Pancreas (tissue), 10 donors: ENCODE results near the gene ARRB2. TPM values are rescaled to one million over a fixed set of nuclear protein-coding genes. Genes with fewer than 3 reads are reported as not detected.
"Not testable (repeated sequence)": the region's sequence is repeated elsewhere in the genome, so short reads cannot be mapped to it uniquely, and the experiment has no call there.

Source experiments
- ATAC-seq, 4 donors: fragments of 200-7000 bp; cut with Tn5 transposase; one replicate each; pipeline versions ENCODE4 v1.8.0 to v1.9.1; 2020; ENCODE audit warnings: mild to moderate bottlenecking in 4 of 4, moderate library complexity in 4 of 4
- DNase-seq, 6 donors: peaks; one replicate each; pipeline ENCODE4 v3.0.0-alpha.2; 2020
- FAIRE-seq: peaks from 2 replicates; lab custom pipeline; 2012; peaks lifted over from hg19 to GRCh38; lab: Jason Lieb, UNC
- H3K27ac ChIP-seq, 4 donors: fragments of 200-600 bp; sonication (generic); 1 replicate in 3 of 4; 2 replicates in 1 of 4; pipeline versions ENCODE4 v1.5.0 to v1.8.0; 2020
- H3K27me3 ChIP-seq, 4 donors: fragments of 200-600 bp; one replicate each; pipeline ENCODE4 v1.8.0; 2021
- H3K36me3 ChIP-seq, 3 donors: fragments of 200-600 bp; sonication (generic) in 1 of 3; one replicate each; pipeline versions ENCODE4 v1.5.0 to v1.8.0; 2020 to 2021
- H3K4me1 ChIP-seq, 3 donors: fragments of 200-600 bp; one replicate each; pipeline ENCODE4 v1.8.0; 2021
- H3K4me3 ChIP-seq, 4 donors: fragments of 200-600 bp; sonication (generic) in 2 of 4; one replicate each; pipeline versions ENCODE4 v1.5.0 to v1.8.0; 2020 to 2021
- H3K9me3 ChIP-seq, 4 donors: fragments of 200-600 bp; one replicate each; pipeline ENCODE4 v1.8.0; 2021
- whole genome bisulfite sequencing, 2 donors: extraction: QIAGEN DNeasy Blood & Tissue Kit; methylation state at CpG; one replicate each; pipeline ENCODE4 v1.1.7; 2013; 5-methylcytosine and 5-hydroxymethylcytosine counted together
- intact Hi-C, 3 donors: fragments of 100-400 bp; cut with DNase I; formaldehyde crosslinking; loops; one replicate each; pipeline versions ENCODE4 v1.11.1 to v1.14.2; 2022
- polyA plus RNA-seq, 2 donors: library from polyadenylated mRNA; stranded (reverse); fragments of 200-250 nt; gene quantifications; one replicate each; pipeline ENCODE4 v1.2.3, GENCODE V29; 2013
- total RNA-seq, 6 donors: library from RNA; stranded (reverse); fragmentation: NEBNext Ultra II Directional in 4 of 6; extraction: Animal tissue kit (Norgen Biotek cat#: 25700) in 4 of 6; gene quantifications; one replicate each; pipeline versions ENCODE4 v1.2.1 to v1.2.4, GENCODE V29; 2021 to 2023
- TF ChIP-seq, protein P1 (sequence below), 4 donors: fragments of 200-600 bp; sonication (generic) in 3 of 4; IDR thresholded peaks; one replicate each; pipeline versions ENCODE4 v1.5.0 to v1.8.0; 2021; ENCODE audit warnings: antibody characterized with exemption in 4 of 4
- donor health status: healthy with polysubstance abuse.
- donor health status: DM: no; HTN: no; CAD: no; lungs with moderate emphysema.
- donor health status: DM: no; HTN: no; CAD: no.
- donor health status: control.
- donor health status: control.
- donor health status: Bipolar disorder and iron deficiency.
- donor health status: DM: yes; HTN: yes; CAD: no.
- donor health status: DM: no; HTN: no; CAD: no.
- donor health status: DM: no; HTN: no; CAD: no.
- donor health status: DM: yes; HTN: yes; CAD: no.

ARRB2 gene
- total and polyA plus RNA-seq, 8 donors = 11.2 to 49.6 (median 19.5) TPM

DNA sequence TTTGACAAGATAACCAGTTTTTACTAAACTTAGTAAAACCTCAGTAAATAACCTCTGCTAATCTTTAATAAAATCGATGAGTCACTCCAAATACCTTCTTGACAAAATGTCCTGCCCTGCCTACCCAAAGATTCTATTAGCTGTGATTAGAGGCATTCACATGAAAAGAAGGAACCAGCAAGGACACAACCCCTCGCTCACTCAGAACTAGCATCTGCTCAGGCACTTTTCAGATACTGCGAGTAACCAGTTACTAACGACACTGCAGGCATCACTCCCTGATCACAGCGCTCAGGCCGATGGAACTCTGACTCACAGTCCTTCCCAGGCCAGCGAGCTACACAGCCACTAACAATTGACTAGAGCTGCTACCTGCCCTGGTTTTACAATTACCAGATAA is 30.8 kb upstream of the ARRB2 start:
- Histone ChIP-seq H3K4me3 (no peak overlapping the region), H3K9me3 (no peaks in the 10 kb centered on the region), H3K27me3 (no peaks in the 10 kb centered on the region), H3K36me3 (peaks cover 0 to 38% (median 15%) of the 10 kb centered on the region in 3 donors), H3K27ac (no peak overlapping the region), H3K4me1 (no peaks in the 10 kb centered on the region)
- TF ChIP-seq, protein P1, sequence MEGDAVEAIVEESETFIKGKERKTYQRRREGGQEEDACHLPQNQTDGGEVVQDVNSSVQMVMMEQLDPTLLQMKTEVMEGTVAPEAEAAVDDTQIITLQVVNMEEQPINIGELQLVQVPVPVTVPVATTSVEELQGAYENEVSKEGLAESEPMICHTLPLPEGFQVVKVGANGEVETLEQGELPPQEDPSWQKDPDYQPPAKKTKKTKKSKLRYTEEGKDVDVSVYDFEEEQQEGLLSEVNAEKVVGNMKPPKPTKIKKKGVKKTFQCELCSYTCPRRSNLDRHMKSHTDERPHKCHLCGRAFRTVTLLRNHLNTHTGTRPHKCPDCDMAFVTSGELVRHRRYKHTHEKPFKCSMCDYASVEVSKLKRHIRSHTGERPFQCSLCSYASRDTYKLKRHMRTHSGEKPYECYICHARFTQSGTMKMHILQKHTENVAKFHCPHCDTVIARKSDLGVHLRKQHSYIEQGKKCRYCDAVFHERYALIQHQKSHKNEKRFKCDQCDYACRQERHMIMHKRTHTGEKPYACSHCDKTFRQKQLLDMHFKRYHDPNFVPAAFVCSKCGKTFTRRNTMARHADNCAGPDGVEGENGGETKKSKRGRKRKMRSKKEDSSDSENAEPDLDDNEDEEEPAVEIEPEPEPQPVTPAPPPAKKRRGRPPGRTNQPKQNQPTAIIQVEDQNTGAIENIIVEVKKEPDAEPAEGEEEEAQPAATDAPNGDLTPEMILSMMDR (IDR thresholded peaks at IDR 0.05) = no peak
- ATAC-seq = peak in 2 of 4 donors; percentile 30 to 31
- DNase-seq = no peak
- 79 to 80% methylated on average over 7 of the region's 7 CpGs for WGBS, 2 donors
- intact Hi-C loops = no loop called here
- no peak for FAIRE-seq

DNA sequence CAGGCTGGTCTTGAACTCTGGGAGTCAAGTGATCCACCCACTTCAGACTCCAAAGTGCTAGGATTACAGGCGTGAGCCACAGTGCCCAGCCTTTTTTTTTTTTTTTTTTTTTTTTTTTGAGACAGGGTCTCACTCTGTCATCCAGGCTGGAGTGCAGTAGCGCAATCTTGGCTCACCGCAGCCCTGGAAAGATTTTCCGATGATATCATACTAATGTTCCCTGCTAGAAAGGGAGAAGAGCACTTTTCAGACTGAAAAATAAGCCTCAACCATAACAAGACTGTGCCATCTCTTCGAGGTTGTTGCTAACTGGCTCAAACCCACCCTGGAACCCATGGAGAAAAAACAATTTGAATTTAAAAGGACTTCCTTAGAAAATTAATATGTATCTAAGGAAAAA is 26.7 kb upstream of the ARRB2 start:
- H3K27me3 ChIP-seq, H3K27ac ChIP-seq, H3K4me1 ChIP-seq, FAIRE-seq, H3K9me3 ChIP-seq, DNase-seq, H3K4me3 ChIP-seq, intact Hi-C loops: not testable (repeated sequence)
- H3K36me3 ChIP-seq = peaks cover 0 to 18% (median 0%) of the 10 kb centered on the region in 3 donors
- ATAC-seq = peak in 1 of 4 donors; percentile 11
- 95 to 96% methylated on average over 5 of the region's 5 CpGs for WGBS, 2 donors

DNA sequence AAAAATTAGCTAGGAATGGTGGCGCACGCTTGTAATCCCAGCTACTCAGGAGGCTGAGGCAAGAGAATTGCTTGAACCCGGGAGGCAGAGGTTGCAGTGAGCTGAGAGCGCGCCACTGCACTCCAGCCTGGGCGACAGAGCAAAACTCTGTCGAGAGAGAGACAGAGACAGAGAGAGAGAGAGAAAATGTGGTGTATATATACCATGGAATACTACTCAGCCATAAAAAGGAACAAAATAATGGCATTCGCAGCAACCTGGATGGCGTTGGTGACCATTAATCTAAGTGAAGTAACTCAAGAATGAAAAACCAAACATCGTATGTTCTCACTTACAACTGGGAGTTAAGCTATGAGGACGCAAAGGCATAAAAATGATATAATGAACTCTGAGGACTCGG is 20.6 kb upstream of the ARRB2 start:
- FAIRE-seq, ATAC-seq, H3K27ac ChIP-seq, H3K4me3 ChIP-seq, DNase-seq, intact Hi-C loops, H3K4me1 ChIP-seq, H3K36me3 ChIP-seq, H3K27me3 ChIP-seq, H3K9me3 ChIP-seq: not testable (repeated sequence)
- 89 to 90% methylated on average over 12 of the region's 12 CpGs for WGBS, 2 donors

DNA sequence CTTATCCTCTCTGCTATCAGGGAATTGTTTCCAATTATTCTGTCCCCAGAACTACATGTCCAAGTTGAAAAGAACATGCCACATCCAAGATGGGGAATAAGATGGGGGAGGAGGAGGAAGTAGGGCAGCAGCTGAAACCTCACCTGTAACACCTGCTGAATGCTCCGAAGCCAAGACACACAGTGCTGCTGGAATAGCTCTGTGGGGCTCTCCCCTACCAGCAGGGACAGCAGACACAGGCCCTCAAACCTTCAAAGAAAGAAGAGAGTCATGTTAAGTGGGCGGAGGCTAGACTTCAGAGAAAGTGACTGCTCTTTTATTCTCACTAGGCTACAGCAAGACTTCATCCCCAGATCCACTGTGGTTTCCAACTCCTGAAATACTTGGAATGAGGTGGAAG is 19.7 kb upstream of the ARRB2 start:
- no peaks in the 10 kb centered on the region for H3K9me3 ChIP-seq
- H3K36me3 ChIP-seq = peaks cover 0 to 9% (median 0%) of the 10 kb centered on the region in 3 donors
- TF ChIP-seq, protein P1 (IDR thresholded peaks at IDR 0.05) = no peak
- H3K27ac ChIP-seq = no peak overlapping the region
- 67 to 72% methylated on average over 2 of the region's 2 CpGs for WGBS, 2 donors
- H3K4me1 ChIP-seq = no peaks in the 10 kb centered on the region
- peak in 3 of 4 donors; percentile 42 to 70 (median 48) for ATAC-seq
- no peak for FAIRE-seq
- intact Hi-C loops = no loop called here
- H3K27me3 ChIP-seq = no peaks in the 10 kb centered on the region
- no peak for DNase-seq
- H3K4me3 ChIP-seq = no peak overlapping the region

DNA sequence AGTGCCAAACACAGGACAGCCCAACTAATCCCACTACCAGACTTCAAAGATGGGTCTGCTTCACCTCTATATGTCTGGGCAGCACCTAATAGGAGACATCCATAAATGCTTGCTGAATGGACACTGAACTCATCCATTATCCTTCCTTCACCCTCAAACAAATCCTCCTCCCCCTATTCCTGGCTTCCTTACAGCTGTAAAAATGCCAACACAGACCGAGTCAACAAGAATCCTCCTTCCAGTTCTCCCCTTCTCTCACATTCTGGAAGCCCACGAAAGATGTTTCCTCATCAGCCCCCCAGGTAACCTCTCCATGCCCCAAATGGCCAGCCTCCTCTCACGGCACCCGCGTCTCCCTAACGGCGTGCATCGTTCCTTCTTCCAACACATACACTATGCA is 18.7 kb upstream of the ARRB2 start:
- no peaks in the 10 kb centered on the region for H3K27me3 ChIP-seq
- intact Hi-C loops = no loop called here

DNA sequence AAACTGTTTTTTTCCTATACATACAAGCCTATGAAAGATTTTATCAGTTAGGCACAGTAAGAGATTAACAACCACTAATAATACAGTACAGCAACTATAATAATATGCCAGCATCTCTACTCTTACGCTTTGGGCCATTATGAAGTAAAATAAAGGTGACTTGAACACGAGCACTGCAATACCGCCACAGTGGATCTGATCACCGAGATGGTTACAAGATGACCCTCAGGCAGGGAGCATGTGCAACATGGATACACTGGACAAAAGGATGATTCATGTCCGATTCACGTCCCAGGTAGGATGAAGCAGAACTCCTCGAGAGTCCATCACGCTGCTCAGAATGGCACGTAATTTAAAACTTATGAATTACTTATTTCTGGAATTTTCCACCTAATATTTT is 17.0 kb upstream of the ARRB2 start:
- Histone ChIP-seq H3K4me1 (no peaks in the 10 kb centered on the region), H3K4me3 (no peak overlapping the region), H3K27ac (no peak overlapping the region), H3K36me3 (peaks cover 0 to 9% (median 0%) of the 10 kb centered on the region in 3 donors), H3K27me3 (no peaks in the 10 kb centered on the region), H3K9me3 (no peaks in the 10 kb centered on the region)
- DNase-seq (no peak), ATAC-seq (no peak), FAIRE-seq (no peak)
- WGBS, 2 donors = 84 to 87% methylated on average over 9 of the region's 9 CpGs
- intact Hi-C loops = no loop called here
- TF ChIP-seq, protein P1 (IDR thresholded peaks at IDR 0.05) = no peak

More for the DNA sequence above, 18.7 kb upstream of the ARRB2 start:
- H3K4me3 ChIP-seq = no peak overlapping the region
- TF ChIP-seq, protein P1 (IDR thresholded peaks at IDR 0.05) = no peak
- no peak overlapping the region for H3K27ac ChIP-seq
- FAIRE-seq (no peak), ATAC-seq (no peak), DNase-seq (no peak)
- 78 to 82% methylated on average over 8 of the region's 8 CpGs for WGBS, 2 donors
- no peaks in the 10 kb centered on the region for H3K4me1 ChIP-seq
- H3K36me3 ChIP-seq = peaks cover 0 to 9% (median 0%) of the 10 kb centered on the region in 3 donors
- no peaks in the 10 kb centered on the region for H3K9me3 ChIP-seq
